GM19099 (cell line): ENCODE data around the gene GALT.

ENCODE experiments used
- POLR2A ChIP-seq: IDR thresholded peaks from 3 replicates; pipeline ENCODE4 v1.6.1; 2011; ENCODE audit warnings: low read depth; ENCODE audit not compliant: insufficient read length; ENCODE audit errors: extremely low read depth

GALT gene

GRCh38 chr9:34635556-34635955 lies 10.9 kb upstream of the GALT start:
- TF ChIP-seq POLR2A: no peak

DNA sequence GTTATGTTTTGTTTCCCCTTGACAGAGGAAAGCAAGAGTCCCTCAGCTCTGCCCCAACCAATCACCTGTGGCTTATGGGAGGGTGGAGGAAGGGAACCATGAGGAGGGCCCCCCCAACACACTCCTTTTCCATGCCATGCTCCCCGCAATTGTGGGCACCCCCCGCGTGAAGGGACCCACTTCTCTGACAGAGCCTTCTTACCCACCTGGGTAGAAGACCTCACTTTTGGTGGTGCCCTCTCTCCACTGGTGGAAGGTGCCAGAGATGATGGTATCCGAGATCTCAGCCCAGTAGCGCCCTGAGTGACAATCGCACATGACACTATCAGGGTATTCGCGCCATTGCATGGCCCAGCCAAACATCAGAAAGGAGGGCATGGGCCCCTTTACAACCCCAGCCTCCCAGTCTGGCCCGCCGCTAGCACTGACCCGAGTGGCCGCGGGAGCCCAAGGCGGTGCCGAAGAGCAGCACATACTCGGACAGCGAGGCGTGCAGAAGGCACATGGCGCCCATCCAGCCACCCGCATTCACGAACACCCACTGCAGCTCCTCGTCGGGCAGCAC lies 9.6 kb upstream of the GALT start:
- no peak for TF ChIP-seq POLR2A

- TF ChIP-seq POLR2A: peak; percentile 80
Measured at GRCh38 chr9:34637356-34638137, 8.9 kb upstream of the GALT start, which contains the start of gene SIGMAR1. Gene SIGMAR1 (minus strand): TSS chr9:34637787. CDS start chr9:34637697, 90 bp downstream.

- TF ChIP-seq POLR2A: no peak
Measured at GRCh38 chr9:34638138-34638445, 8.4 kb upstream of the GALT start.

- no peak for TF ChIP-seq POLR2A
Measured at GRCh38 chr9:34642679-34643078, 3.8 kb upstream of the GALT start.

- TF ChIP-seq POLR2A: no peak
Measured at GRCh38 chr9:34644766-34645314, 1.6 kb upstream of the GALT start.

DNA sequence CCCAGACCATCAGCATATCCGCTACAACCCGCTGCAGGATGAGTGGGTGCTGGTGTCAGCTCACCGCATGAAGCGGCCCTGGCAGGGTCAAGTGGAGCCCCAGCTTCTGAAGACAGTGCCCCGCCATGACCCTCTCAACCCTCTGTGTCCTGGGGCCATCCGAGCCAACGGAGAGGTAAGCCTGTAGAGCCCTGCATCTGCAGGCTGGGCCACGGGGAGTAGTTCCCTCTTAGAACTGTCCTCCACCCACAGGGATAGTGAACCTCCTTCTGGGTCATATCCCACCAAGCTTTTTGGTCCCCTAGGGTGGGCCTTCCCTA lies 569 bp downstream of the GALT start:
- TF ChIP-seq POLR2A: no peak

GRCh38 chr9:34647651-34648050 lies 1.2 kb downstream of the GALT start:
- TF ChIP-seq POLR2A: no peak

- no peak for TF ChIP-seq POLR2A
Measured at GRCh38 chr9:34648673-34649072, 2.2 kb downstream of the GALT start.

DNA sequence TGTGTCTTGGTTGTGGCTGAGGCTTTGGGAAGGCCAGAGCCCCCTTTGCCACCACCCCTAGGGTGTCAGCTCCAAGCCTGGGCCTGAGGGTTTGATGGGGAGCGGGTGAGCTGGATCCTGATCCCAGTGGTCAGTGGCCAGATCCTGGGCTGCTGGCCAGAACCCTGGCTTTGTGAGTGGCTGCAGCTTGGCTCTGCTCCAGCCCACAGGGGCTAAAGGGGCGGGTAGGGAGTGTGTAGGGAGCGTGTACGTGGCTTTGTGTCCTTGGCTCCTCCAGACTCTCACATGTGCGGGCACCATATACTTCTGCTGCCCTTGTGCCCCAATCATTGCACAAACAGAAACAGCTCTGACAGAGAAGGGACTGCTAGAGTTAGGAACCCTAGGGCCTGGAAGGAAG lies 4.3 kb downstream of the GALT start:
- no peak for TF ChIP-seq POLR2A

GRCh38 chr9:34651321-34651720 lies 4.8 kb downstream of the GALT start:
- TF ChIP-seq POLR2A: no peak

- no peak for TF ChIP-seq POLR2A
Measured at GRCh38 chr9:34651876-34652601, 5.6 kb downstream of the GALT start, which contains the start of gene IL11RA. Gene IL11RA (plus strand): TSS chr9:34652185. CDS start chr9:34655218, 3,033 bp downstream.

GRCh38 chr9:34652602-34653000 lies 6.1 kb downstream of the GALT start:
- TF ChIP-seq POLR2A: no peak

- TF ChIP-seq POLR2A: no peak
Measured at GRCh38 chr9:34653151-34654072, 6.9 kb downstream of the GALT start.
